Suprapubic skin (tissue), 4 donors: Measurements from ENCODE around the gene DAB1. TPM values are rescaled to one million over a fixed set of nuclear protein-coding genes. Genes with fewer than 3 reads are reported as not detected.
"Not testable (repeated sequence)": the region's sequence is repeated elsewhere in the genome, so short reads cannot be mapped to it uniquely, and the experiment has no call there.

Source experiments
- DNase-seq, 2 donors: peaks; one replicate each; pipeline ENCODE4 v3.0.0-alpha.2; 2019; ENCODE audit warnings: low spot score in 2 of 2
- H3K27ac ChIP-seq: fragments of 200-600 bp; sonication (generic); one replicate; pipeline ENCODE4 v1.5.1; 2019
- H3K27me3 ChIP-seq: fragments of 200-600 bp; sonication (generic); one replicate; pipeline ENCODE4 v1.5.1; 2019
- H3K36me3 ChIP-seq: fragments of 200-600 bp; sonication (generic); one replicate; pipeline ENCODE4 v1.5.1; 2019
- H3K4me1 ChIP-seq: fragments of 200-600 bp; sonication (generic); one replicate; pipeline ENCODE4 v1.5.1; 2019
- H3K4me3 ChIP-seq: fragments of 200-600 bp; sonication (generic); one replicate; pipeline ENCODE4 v1.5.1; 2019; ENCODE audit warnings: mild to moderate bottlenecking
- H3K9me3 ChIP-seq: fragments of 200-600 bp; sonication (generic); one replicate; pipeline ENCODE4 v1.5.1; 2019
- EP300 ChIP-seq: sonication (generic); formaldehyde crosslinking; IDR thresholded peaks from one replicate; pipeline ENCODE4 v1.6.1; 2017; ENCODE audit warnings: antibody characterized with exemption
- POLR2A ChIP-seq, 2 donors: fragments of 450-650 bp; IDR thresholded peaks; one replicate each; pipeline ENCODE4 v1.6.1; 2017; ENCODE audit warnings: antibody characterized with exemption in 2 of 2, mild to moderate bottlenecking in 2 of 2, moderate library complexity in 2 of 2
- POLR2AphosphoS5 ChIP-seq, 3 donors: sonication (generic); formaldehyde crosslinking; IDR thresholded peaks; one replicate each; pipeline ENCODE4 v1.6.1; 2017; ENCODE audit warnings: antibody characterized with exemption in 3 of 3
- WGBS: methylation state at CpG from one replicate; pipeline ENCODE4 v1.1.5; 2018; 5-methylcytosine and 5-hydroxymethylcytosine counted together
- total RNA-seq, 4 donors: library from RNA; depleted of rRNA; stranded (reverse); fragments of >200 nt; gene quantifications; one replicate each; pipeline ENCODE4 v1.1.0, GENCODE V29; 2016
- TF ChIP-seq, protein P1 (sequence below), 2 donors: fragments of 200-600 bp in 1 of 2; fragments of 450-650 bp in 1 of 2; sonication (generic) in 1 of 2; IDR thresholded peaks; one replicate each; pipeline ENCODE4 v1.5.1; 2016 to 2019; ENCODE audit warnings: antibody characterized with exemption in 2 of 2, mild to moderate bottlenecking in 1 of 2, moderate library complexity in 1 of 2

DAB1 gene
- total RNA-seq, 4 donors from 2014 or later = 0.17 to 1.0 (median 0.30) TPM

DNA sequence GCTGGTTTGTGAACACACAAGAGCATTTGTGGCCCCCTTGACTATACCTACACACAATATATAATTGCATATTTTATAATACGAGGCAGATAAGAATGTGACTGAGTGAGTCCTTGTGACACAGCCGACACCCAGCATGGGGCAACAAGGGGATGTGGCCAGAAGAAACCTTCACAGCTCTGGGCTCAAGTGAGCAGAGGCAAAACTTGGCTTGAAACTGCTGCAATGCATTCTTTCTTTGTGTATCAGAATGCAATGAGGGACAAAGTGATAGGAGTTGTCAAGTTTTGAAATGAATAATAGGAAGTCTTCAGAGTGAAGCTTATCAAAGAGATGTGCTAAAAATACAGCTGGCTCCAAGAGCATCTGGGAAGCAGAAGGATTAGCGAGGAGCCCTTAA is 334.0 kb downstream of the DAB1 start:
- no peaks in the 10 kb centered on the region for H3K36me3 ChIP-seq
- WGBS = 71% methylated on average over 3 of the region's 3 CpGs
- H3K4me1 ChIP-seq = no peaks in the 10 kb centered on the region
- H3K27me3 ChIP-seq = no peaks in the 10 kb centered on the region
- H3K27ac ChIP-seq = no peak overlapping the region
- TF ChIP-seq EP300 = no peak
- no peak for TF ChIP-seq POLR2A (IDR thresholded peaks at IDR 0.05)
- no peak for TF ChIP-seq POLR2AphosphoS5 (IDR thresholded peaks at IDR 0.05)
- TF ChIP-seq, protein P1, sequence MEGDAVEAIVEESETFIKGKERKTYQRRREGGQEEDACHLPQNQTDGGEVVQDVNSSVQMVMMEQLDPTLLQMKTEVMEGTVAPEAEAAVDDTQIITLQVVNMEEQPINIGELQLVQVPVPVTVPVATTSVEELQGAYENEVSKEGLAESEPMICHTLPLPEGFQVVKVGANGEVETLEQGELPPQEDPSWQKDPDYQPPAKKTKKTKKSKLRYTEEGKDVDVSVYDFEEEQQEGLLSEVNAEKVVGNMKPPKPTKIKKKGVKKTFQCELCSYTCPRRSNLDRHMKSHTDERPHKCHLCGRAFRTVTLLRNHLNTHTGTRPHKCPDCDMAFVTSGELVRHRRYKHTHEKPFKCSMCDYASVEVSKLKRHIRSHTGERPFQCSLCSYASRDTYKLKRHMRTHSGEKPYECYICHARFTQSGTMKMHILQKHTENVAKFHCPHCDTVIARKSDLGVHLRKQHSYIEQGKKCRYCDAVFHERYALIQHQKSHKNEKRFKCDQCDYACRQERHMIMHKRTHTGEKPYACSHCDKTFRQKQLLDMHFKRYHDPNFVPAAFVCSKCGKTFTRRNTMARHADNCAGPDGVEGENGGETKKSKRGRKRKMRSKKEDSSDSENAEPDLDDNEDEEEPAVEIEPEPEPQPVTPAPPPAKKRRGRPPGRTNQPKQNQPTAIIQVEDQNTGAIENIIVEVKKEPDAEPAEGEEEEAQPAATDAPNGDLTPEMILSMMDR (IDR thresholded peaks at IDR 0.05) = no peak
- H3K9me3 ChIP-seq = no peaks in the 10 kb centered on the region
- DNase-seq = no peak
- no peak overlapping the region for H3K4me3 ChIP-seq

DNA sequence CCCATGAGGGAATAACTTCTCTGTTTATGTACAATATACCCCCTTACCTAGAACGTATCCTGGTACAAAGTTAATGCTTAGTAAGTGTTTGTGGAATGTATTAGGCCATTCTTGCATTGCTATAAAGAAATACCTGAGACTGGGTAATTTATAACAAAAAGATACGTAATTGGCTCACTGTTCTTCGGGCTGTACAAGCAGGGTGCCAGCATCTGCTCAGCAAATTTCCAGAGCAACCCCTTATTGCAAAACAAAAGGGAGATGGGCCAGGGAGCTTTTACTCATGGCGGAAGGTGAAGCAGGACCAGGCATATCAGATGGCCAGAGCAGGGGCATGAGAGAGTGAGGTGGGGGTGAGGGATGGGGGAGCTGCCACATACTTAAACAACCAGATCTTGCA is 334.6 kb downstream of the DAB1 start:
- WGBS = 85% methylated on average over 4 of the region's 4 CpGs
- Histone ChIP-seq H3K4me3 (no peak overlapping the region), H3K27me3 (no peaks in the 10 kb centered on the region), H3K4me1 (no peaks in the 10 kb centered on the region), H3K9me3 (no peaks in the 10 kb centered on the region), H3K27ac (no peak overlapping the region), H3K36me3 (no peaks in the 10 kb centered on the region)
- no peak for DNase-seq
- TF ChIP-seq EP300 (no peak), POLR2A (IDR thresholded peaks at IDR 0.05) (no peak), POLR2AphosphoS5 (IDR thresholded peaks at IDR 0.05) (no peak)
- TF ChIP-seq, protein P1 (IDR thresholded peaks at IDR 0.05) = no peak

DNA sequence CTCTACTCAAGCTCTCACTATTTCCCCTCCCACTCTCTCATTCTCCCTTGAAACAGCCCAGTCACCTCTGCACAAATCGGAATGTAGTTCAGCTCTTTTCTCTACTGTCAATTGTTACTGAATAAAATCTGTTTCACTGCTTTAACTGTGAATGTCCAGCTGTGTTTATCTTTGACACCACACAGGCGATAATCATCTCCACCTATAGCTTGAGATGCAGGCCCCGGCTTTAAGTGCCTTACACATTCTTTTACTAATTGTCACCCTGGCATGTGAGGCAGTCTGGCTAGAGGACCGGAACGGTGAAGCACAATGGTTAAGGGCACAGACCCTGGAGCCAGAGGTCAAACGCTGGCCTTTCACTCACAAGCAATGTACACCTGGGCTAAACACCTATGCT is 335.2 kb downstream of the DAB1 start:
- Histone ChIP-seq H3K27ac (no peak overlapping the region), H3K4me3 (no peak overlapping the region), H3K27me3 (no peaks in the 10 kb centered on the region), H3K36me3 (no peaks in the 10 kb centered on the region), H3K4me1 (no peaks in the 10 kb centered on the region), H3K9me3 (no peaks in the 10 kb centered on the region)
- TF ChIP-seq, protein P1 (IDR thresholded peaks at IDR 0.05) = no peak
- TF ChIP-seq POLR2AphosphoS5 (IDR thresholded peaks at IDR 0.05) (no peak), EP300 (no peak), POLR2A (IDR thresholded peaks at IDR 0.05) (no peak)
- DNase-seq = no peak
- 87% methylated on average over 6 of the region's 6 CpGs for WGBS

DNA sequence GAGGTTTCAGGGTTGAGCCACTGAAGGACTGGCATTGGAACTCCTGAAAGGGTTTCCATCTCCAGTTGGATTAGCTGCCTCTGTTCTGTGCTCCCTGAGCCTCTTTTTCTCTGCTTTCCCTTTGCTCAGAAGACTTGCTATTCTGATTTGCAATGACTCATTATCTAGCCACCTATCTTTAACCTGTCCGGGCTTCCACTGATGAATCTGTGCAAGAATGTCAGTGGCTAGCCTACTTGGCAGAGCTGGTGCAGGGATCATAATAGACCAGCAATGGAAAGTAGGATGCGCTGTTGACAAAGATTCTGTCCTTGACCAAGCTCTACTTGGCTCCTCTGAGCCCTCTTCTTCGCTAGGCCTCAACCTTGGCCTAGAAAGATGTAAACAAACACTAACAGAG is 336.2 kb downstream of the DAB1 start:
- not testable (repeated sequence) for H3K36me3 ChIP-seq, H3K4me1 ChIP-seq, DNase-seq, H3K4me3 ChIP-seq, H3K9me3 ChIP-seq, H3K27me3 ChIP-seq, H3K27ac ChIP-seq
- 57% methylated on average over 1 of the region's 3 CpGs for WGBS

DNA sequence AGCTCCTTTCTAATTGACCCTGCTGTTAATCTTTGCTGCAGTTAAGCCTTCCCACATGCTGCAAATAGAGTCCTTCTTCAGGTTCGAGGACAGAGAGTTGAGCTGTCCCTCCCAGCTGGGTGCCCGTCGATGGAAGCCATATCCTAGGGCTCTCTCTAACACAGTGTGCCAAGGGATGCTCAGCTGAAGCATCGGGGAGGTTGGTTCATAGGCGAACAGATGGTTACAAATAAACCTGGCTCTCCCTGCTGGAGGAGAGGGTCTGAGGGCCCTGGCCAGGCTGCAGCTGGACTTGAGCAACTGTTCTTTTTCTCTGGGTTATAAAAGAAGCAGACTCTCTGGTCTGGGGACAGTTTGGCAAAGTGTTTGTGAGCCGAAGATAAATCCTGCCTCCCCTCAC is 337.7 kb downstream of the DAB1 start:
- Histone ChIP-seq H3K27me3 (no peaks in the 10 kb centered on the region), H3K36me3 (no peaks in the 10 kb centered on the region), H3K27ac (no peak overlapping the region), H3K4me3 (no peak overlapping the region), H3K9me3 (no peaks in the 10 kb centered on the region), H3K4me1 (no peaks in the 10 kb centered on the region)
- TF ChIP-seq, protein P1 (IDR thresholded peaks at IDR 0.05) = no peak
- TF ChIP-seq POLR2AphosphoS5 (IDR thresholded peaks at IDR 0.05) = no peak
- no peak for DNase-seq
- 74% methylated on average over 6 of the region's 6 CpGs for WGBS

DNA sequence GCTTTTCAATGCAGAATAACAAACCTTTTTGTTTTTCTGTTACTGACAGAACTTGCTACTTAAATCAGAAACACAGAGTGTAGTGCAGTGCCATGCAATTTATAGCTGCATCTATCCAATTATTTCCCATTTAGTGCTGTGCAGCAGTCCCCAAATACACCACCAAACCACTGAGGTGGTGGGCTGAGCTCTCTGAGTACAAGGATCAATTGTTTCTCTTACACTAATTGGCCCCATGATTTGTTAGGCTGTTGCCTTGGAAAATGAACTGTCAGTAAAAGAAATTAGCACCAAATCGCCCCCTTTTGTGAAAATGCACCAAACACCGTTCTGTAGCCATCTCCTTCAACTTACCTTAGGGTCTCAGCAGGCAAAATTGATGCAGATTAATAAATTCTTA is 339.2 kb downstream of the DAB1 start:
- Histone ChIP-seq H3K4me3 (no peak overlapping the region), H3K27me3 (no peaks in the 10 kb centered on the region), H3K27ac (no peak overlapping the region), H3K9me3 (no peaks in the 10 kb centered on the region), H3K4me1 (no peaks in the 10 kb centered on the region), H3K36me3 (no peaks in the 10 kb centered on the region)
- WGBS = 90% methylated on average over 2 of the region's 2 CpGs
- DNase-seq = no peak
- TF ChIP-seq, protein P1 (IDR thresholded peaks at IDR 0.05) = no peak
- no peak for TF ChIP-seq EP300
- no peak for TF ChIP-seq POLR2AphosphoS5 (IDR thresholded peaks at IDR 0.05)
- no peak for TF ChIP-seq POLR2A (IDR thresholded peaks at IDR 0.05)
